ENCODE results near the gene BAG5.
"Not testable (repeated sequence)": the region's sequence is repeated elsewhere in the genome, so short reads cannot be mapped to it uniquely, and the experiment has no call there.

BAG5 gene, protein sequence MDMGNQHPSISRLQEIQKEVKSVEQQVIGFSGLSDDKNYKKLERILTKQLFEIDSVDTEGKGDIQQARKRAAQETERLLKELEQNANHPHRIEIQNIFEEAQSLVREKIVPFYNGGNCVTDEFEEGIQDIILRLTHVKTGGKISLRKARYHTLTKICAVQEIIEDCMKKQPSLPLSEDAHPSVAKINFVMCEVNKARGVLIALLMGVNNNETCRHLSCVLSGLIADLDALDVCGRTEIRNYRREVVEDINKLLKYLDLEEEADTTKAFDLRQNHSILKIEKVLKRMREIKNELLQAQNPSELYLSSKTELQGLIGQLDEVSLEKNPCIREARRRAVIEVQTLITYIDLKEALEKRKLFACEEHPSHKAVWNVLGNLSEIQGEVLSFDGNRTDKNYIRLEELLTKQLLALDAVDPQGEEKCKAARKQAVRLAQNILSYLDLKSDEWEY

DNA sequence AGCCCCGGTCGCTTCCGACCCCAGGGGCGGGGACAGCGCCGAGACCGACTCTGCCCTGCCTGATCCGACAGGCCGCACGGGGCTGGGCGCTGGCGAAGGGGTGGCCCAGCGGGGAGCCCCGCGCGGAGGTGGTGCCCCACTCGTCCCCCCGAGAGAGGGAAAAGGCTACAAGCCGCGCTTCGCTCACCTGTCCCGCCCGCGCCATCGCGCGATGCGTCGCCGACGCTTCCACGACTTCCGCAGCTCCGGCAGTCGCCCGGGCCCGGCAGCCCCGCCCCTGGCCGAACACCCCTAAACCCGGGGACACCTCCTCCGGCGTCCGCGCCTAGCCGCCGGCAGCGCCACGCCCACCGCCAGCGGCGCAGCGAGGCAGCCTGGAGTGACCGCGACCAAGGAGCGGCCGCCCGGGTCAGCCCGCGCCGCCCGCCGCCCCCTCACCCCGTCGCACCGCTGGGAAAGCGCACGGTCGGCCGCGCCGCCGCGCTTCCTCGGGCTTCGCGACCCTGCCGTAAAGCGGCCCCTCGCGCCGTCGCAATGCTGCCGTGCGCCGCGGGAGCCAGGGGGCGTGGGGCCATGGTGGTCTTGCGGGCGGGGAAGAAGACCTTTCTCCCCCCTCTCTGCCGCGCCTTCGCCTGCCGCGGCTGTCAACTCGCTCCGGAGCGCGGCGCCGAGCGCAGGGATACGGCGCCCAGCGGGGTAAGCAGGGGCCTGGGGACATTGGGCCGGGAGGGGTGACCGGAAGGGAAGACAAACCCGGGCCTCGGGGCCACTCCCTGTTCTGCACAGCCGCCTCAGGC is at the start of gene BAG5, which contains the start of gene COA8:
Gene BAG5, minus strand, starts transcription at position 229 of the 797 bp plus-strand sequence. CDS start 1,493 bp downstream, outside the sequence.
Gene COA8, plus strand, starts transcription at position 532 of the 797 bp plus-strand sequence. Its CDS starts 42 bp downstream, at position 574.
- DNase-seq, result peak; percentile 92

DNA sequence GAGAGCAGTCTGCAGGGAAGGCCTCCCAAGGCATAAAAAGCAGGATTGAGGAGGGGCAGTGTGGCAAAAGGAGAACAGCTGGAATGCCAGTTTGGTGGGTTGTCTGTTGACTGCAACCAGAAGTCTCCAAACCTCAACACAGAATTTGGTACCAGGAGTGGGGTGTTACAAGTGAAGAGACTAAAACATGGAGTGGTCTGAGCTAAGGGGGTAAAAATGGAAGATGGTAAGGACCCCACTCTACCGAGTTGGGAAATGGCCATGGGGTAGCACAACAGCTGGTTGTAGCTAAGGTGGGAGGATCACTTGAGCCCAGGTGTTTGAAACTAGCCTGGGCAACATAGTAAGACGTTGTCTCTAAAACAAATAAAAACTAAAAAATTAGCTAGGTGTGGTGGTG is 48.8 kb upstream of the BAG5 start:
- no peak for DNase-seq

DNA sequence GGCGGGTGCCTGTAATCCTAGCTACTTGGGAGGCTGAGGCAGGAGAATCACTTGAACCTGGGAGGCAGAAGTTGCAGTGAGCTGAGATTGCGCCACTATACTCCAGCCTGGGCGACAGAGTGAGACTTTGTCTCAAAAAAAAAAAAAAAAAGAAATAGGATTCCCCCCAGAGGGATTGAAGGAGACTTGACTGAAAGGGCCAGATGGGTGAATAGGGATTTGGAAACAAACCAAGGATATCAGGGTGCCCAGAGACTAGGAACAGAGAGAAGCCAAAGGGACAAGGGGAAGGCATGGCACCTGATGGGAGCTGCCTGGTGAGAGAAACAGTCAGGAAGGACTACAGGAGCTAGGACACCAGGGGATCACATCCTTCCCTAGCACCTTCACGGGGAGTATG is 46.6 kb upstream of the BAG5 start:
- DNase-seq, result not testable (repeated sequence)

DNA sequence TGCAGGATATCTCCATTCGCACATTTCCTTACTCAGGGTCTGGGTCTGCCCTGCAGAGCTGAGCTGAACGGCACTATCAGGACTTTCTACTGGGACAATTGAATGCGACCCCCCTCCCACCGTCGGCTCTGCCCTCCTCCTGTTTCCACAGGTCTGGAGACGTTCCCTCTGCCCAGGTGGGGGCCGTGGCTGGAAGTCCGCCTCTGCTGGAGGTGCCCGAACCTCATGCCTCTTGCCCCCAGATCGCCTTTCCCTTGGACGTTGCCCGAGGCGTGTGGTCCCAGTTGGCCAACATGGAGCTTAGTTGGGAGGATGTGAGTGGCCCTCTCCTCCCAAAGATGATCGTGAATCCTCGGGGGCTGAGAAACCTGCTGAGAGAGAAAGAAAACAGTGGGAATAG is 45.4 kb upstream of the BAG5 start:
- DNase-seq, result no peak

DNA sequence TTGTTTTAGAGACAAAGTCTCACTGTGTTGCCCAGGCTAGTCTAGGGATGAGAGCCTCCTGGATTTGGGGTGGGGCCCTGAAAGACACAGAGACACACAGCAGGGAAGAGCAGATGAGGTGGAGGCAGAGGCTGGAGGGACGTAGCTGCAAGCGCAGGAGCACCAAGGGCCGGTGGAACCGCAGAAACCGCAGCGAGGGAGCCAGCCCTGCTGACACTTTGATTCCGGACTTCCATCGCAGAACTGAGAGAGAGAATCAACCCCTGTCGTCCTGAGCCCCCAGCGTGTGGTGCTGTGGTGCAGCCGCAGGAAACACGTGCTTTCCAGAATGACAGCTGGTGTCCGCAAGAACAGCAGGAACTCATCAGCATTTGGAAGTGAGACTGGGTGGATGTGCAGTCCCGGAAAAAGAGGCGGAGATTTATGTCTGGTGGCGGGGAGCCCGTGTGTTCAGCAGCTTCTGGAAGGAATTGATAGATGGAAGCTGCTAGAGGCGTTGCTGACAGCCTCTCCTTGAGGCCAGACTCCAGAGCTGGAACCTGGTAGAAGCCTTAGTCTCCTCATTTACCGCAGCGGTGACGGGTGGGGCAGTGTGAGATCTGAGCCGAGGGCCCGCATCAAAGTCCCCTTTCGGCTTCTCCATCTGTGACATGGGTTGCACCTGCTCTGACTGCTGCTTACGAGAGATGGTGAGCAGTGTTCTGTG is 44.7 kb upstream of the BAG5 start:
- DNase-seq, result peak; percentile 94

DNA sequence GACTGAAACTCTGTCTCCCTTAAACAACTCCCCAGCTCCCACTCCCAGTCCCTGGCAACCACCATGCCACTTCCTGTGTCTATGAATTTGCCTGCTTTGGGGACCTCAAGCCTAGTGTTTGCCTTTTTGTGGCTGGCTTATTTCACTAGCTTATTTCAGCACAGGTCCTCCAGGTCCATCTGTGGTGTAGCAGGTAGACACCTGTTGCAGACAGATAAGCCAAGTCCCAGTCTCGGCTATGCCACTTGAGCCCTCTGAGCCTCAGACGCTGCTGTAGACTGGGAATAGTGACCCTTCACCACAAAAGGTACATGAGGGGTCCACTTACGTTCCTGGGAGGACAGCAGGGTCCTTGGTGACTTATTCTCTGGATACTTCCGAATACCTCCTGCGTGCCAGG is 42.2 kb upstream of the BAG5 start:
- no peak for DNase-seq

GRCh38 chr14:103600503-103600902 is 38.0 kb upstream of the BAG5 start:
- DNase-seq, result no peak

DNA sequence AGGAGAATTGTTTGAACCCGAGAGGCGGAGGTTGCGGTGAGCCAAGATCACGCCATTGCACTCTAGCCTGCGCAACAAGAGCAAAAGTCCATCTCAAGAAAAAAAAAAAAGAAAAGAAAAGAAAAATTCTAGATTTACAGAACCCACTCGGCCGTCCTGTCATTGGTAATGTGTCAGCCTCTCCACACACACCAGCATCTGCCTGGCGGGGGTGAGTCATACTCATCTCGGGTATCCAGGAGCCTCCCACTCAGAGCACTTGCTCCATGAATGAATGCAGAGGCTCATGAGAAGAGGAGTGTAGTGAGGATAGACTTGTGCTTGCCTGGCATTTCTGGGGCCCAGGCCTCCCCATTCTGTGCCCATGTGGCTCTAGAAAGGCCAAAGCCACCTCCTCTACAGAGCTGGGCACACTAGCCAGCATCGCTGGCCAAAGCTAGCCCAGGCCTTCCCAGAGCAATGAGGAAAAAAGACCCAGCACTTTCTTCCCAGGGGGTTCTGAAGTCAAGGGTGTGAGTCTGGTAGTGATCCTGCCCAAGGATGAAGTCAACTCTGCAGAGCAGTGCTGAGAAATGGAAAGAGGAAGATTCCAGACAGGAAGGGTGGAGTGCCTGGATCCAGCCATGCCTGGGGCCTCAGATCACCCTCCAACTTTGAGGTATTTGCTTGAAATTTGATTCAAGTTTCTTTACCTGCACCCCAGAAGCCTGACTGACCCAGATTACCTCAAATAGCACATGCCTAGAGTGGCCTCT is 35.3 kb upstream of the BAG5 start:
- peak; percentile 48 for DNase-seq

DNA sequence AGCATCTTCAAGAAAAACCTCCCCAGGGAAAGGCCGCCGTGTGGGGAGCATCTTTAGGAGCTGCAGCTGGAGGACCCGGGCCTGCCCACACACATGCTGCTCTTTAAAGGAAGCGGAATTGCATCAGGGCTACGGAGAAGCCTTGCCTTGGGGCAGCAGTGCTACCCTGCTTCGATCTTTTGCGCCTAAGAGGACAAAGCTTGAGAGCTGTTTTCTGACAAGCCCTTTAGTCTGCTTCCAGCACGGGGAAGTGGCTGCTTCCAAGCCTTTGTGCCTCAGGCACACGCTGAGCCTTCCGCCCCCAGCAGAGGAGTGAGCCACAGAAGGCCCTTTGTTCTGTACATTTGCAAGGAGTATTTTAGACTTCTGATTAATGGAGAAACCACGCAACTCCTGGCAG is 31.8 kb upstream of the BAG5 start:
- peak; percentile 47 for DNase-seq

DNA sequence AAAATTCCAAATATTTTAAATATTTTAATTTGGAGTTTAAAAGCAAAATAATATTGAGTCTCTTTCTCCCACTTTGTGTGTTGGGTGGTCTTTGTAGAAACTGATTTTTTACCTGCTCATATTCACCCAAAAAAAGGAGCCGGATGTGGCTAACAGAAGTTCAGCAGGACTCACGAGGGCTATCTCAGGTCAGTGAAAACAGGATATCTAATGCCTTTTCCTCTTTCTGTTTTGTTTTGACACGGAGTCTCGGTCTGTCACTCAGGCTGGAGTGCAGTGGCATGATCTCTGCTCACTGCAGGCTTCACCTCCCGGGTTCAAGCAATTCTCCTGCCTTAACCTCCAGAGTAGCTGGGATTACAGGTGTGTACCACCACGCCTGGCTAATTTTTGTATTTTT is 31.1 kb upstream of the BAG5 start:
- no peak for DNase-seq

GRCh38 chr14:103584326-103584915 is 22.0 kb upstream of the BAG5 start:
- no peak for DNase-seq

DNA sequence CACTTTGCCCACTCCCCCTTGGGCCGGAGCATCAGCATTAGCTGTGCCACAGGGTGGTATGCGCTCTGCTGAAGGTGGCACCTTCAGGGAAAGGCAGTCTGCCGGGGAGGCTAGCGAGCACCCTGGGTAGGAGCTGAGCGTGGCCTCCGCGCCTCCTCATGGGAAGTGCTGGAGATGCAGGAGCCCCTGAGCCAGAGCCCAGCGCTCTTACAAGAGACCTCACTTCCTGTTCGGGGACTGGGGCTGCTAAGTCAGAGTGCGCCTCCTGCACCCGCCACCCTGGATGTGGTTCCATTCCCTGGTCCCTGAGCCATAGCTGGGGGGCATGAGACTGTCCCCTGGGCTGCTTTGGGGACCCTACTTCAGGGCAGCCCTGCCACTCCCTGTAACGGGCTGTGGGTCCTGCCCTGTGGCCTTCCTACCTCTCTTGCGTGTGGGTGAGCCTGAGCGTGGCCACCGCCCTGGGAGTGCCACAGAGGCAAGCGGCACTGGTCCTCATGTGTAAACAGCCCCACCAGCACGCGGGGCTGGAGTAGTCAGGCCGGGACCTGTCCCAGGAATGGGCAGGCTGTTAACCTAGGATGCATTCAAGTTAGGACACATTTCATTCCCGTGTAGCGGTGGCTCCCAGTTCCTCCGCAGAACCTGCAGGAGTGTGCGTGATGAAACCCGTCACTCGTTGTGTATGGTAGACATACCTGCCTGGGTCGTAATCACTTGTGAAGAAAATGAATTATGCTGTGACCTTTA is 19.7 kb upstream of the BAG5 start:
- no peak for DNase-seq

GRCh38 chr14:103581206-103581605 is 18.7 kb upstream of the BAG5 start:
- DNase-seq, result no peak

GRCh38 chr14:103578401-103579075 is 16.1 kb upstream of the BAG5 start:
- no peak for DNase-seq

DNA sequence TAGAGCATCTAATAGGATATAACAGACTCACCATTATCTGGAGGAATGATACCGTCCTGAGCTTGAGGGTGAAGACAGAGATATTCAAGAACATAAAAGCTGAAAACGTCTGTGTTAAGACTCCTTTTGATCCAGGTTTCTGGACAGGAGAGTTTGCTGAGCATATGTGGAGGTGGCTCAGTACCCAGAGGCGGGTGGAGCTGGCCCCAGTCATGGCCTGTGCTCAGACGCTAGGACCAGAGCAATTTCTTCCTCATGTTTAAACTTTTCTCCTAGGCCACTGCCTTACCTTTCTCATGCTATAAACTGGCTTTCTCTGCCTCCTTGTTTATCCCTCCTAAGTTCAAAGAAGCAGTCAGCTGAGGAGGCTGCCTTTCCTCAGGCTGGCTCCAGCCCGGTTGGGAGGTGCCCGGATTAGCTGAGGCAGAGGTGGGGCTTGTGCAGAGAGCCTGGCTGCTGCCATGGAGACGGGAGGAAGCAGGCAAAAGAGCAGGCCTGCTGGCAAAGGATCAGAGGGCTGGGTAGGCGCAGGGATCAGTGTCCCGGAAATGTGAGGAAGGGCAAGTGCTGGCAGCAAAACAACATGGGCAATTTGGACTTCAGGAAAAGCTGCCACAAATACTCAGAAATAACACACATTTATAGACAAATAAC is 14.0 kb upstream of the BAG5 start:
- peak; percentile 91 for DNase-seq

- no peak for DNase-seq
Observed at GRCh38 chr14:103574707-103575285, 12.3 kb upstream of the BAG5 start.

DNA sequence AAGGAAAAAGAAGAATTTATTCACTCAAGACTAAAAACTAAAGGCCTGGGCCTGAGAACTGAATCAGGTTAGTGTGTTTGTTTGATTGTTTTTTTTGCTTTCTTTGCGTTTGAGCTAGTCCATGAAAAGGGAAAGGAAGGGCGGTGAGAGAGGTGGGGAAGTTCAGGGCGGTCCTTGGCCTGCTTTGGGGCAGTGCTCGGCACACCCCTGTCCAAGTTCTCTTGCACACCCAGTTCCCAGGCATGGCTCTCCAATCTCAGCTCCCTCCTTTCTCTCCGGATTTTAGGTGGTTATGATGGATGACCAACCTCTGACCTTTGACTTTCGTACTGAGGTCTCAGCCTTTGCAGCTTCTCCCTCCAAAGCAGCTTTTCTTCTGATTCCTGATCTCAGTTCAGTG is 11.6 kb upstream of the BAG5 start:
- DNase-seq, result no peak

DNA sequence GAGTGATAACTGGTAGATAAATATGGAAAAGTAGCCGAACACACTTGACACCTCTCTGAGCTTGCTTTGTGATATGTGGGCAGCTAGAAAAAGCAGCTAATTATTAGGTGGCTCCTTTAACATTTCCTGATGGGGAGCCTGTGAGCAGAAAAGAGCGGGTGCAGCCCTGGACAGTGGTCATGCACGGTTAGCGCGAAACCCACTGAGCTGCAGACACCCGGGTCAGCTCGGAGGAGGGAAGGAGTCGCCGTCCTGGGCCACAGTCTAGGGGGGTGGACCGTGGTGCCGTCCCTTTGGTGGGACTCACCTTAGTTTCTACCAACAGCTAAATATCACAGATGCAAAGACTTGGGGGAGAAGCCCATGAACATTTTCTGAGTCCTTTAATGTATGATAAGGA is 7.0 kb upstream of the BAG5 start:
- no peak for DNase-seq

- DNase-seq, result no peak
Observed at GRCh38 chr14:103568952-103569351, 6.5 kb upstream of the BAG5 start.

Data from right hindlimb (tissue), 1 donor.